ENCODE data around the gene TRIM38.

The TRIM38 gene

DNA sequence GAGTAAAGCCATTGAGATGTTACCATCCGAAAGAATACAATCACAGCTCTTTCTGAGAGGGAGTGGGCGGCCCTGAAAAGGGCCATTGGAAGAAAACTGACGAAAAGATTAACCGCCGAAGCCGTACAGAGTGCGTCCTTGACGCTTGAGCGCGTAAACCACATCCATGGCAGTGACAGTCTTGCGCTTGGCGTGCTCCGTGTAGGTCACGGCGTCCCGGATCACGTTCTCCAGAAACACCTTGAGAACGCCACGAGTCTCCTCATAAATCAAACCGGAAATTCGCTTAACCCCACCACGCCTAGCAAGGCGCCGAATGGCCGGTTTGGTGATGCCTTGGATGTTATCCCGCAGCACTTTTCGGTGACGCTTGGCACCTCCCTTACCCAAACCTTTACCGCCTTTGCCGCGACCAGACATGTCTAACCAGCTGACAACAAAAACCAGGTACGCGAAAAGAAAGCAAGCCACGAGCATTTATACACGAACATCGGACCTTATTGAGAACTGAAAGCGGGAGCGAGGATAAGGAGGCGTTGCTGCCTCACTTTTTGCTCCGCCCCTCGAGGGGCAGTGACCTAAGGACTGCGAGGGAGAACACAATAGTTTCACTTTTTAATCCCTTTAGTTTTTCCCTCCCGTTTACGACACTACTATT lies 64.4 kb downstream of the TRIM38 start:
- peak; percentile 94 to 97 for DNase-seq

- DNase-seq = no peak
Measured at GRCh38 chr6:26027491-26028211, 65.0 kb downstream of the TRIM38 start.

- no peak for DNase-seq
Measured at GRCh38 chr6:26028212-26028745, 65.7 kb downstream of the TRIM38 start.

DNA sequence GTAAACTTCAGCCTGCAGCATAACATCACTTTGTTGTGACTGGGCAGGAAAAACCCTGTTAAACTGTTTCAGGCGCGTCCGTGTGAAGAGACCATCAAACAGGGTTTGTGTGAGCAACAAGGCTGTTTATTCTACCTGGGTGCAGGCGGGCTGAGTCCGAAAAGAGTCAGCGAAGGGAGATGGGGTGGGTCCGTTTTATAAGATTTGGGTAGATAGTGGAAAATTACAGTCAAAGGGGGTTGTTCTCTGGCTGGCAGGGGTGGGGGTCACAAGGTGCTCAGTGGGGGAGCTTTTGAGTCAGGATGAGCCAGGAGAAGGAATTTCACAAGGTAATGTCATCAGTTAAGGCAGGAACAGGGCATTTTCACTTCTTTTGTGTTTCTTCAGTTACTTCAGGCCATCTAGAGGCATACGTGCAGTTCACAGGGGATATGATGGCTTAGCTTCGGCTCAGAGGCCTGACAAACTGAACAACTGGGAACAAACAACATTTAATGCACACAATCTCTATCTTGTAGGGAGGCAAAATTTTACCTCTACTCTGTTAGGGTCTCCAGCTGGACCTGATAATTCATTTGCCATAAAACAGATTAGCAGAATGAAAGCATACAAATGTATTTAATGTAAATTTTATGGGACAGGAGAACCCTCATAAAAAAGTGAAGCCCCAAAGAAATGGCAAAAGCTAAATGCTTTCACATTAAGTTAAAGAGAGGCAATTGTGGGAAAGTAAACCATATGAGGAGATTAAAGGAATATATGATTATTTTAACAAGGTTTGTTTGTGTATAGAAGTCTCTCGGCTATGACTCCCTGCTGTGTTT lies 66.4 kb downstream of the TRIM38 start:
- DNase-seq = no peak

- DNase-seq = no peak
Measured at GRCh38 chr6:26029570-26029856, 66.9 kb downstream of the TRIM38 start.

DNA sequence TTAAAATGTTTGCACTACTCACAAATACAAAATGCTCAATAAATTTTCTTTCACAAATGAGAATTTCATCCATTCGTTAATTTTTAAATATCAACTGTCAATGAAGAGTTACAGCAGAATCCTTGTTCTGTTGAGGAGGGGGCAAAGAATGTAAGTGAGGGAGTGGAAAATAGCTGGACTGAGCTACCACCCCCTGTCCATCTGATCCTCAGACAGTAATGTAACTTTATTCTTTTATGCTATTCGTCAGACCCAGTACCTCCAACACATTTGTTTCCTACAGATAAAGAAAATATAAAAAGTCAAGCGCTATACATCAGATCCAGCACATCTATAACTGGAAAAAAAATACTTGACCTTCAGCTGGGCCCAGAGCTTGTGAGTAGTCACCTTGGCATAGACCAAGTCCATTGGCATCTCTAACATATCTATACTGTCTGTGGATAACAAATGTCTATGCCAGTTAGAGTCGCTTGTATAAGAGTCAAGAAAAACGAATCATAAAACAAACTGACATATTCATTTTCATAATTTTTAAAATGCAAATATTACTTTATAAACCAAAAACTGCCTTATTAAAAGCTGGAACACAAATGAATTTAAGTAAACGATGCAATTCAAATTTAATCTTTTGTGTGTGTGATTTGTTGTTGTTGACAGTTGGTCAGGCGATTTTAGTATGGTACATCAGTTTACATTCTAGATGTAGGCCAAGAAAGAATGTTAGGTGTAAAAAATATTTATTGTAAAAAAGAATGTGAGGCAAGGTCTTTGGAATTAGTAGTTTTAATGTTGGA lies 67.5 kb downstream of the TRIM38 start:
- DNase-seq = no peak

DNA sequence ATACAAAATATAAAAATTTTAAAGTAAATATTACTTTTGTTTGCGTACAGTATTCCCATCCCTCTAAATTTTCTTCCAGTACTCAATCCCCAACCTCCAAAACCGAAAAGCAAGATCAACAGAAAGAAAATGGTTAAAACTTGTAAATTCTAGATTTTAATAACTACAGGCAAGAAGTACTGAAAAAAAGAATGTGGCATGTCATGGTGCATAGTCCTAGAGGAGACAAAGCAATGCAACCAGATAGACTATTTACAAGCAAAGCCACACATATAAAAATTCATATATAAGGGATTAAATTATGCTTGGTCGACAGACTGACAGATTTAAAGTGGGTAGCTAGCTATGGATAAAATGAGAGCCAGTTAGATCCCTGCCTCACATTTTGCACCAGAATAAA lies 68.1 kb downstream of the TRIM38 start:
- DNase-seq = no peak

DNA sequence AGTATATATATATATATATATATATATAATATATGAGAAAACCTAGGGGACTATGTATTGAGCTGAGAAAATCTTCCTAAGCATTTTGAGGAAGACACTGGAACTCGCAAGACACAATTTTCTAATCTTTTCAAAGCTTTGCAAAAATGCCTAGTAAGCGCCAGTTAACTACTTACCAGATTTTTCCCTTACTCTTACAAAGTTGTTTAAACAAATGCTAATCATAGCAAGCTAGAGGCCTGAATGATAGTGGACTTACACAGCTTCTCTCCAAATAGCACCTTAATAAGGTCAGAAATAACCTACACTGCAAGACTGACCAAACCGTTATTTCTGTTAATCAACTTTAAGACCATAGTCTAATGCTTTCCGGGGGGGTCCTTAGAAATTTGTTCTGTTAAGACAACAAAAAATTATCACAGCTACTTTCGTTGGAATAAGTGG lies 68.6 kb downstream of the TRIM38 start:
- peak in 1 of 2 donors; percentile 27 for DNase-seq

- DNase-seq = peak; percentile 89 to 95
Measured at GRCh38 chr6:26031595-26032339, 69.2 kb downstream of the TRIM38 start.

DNA sequence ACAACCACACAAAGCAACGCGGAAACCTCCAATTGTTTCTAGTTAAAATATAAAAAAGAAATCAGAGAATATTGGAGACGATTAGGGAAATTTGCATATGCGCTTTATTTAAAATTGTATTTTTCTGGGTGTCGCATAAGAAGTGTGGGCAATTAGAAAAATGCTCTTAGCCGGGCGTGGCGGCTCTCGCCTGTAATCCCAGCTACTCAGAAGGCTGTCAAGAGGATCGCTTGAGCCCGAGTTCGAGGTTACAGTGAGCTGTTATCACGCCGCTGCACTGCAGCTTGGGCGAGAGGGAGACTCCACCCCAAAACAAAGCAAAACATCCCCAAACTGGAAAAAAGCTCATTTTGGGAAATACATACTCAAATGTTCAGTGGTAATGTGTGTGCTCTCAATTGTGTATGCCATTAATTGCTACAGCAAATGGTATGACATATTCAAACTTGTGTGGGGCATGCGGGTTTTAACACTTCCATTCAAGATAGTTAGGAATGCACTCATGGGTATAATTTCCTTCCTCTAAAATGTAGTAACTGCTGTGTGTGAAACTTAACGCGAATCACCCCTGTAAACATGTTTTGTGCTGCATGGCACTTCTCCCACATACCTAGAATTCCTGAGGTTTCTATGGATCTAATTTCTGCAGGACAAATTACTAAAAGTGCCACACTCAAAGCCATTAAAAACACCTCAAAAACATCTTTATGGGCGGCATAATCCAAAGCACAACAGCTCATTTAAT lies 69.9 kb downstream of the TRIM38 start:
- peak in 1 of 2 donors; percentile 25 for DNase-seq

DNA sequence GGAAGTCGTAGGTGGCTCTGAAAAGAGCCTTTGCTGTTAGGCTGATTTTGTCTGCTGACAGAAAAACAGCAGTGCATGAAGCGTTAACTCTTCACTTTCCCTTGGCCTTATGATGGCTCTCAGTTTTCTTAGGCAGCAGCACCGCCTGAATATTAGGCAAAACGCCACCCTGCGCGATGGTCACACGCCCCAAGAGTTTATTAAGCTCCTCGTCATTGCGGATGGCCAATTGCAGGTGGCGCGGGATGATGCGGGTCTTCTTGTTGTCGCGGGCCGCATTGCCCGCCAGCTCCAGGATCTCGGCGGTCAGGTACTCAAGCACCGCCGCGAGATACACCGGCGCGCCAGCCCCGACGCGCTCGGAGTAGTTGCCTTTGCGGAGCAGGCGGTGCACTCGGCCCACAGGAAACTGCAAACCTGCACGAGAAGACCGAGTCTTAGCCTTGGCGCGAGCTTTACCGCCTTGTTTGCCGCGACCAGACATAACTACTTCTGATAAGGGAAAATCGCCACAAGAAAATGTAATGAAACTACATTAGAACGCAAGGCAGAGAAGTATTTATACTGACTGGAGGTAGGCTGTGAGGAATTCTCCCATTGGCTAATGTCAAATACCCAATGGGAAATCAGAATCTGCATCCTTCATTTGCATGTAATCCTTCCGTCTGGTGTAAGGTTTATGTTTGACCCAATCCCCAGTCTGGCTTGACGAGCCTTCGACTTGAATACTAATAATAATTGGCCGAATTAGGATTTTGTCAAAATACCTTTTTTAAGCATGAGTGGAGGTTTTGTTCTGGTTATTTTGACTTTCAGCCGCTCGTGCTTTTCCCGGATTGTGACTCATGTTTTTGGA lies 70.7 kb downstream of the TRIM38 start:
- DNase-seq = peak; percentile 89 to 97

DNA sequence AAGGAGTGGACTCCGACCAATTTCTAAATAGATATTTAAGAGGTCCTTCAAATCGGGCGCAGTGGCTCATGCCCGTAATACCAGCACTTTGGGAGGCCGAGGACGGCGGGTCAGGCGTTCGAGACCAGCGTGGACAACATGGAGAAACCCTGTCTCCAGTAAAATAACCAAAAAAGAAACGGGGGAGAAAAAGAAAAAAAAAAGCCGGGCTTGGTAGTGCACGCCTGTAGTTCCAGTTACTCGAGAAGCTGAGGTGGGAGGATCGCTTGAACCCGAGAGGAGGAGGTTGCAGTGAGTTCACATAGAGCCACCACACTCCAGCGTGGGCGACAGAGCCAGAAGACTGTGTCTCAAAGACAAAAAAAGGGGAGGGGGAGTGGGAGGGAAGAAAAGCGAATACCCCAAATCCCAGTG lies 71.3 kb downstream of the TRIM38 start:
- peak; percentile 23 to 62 for DNase-seq

DNA sequence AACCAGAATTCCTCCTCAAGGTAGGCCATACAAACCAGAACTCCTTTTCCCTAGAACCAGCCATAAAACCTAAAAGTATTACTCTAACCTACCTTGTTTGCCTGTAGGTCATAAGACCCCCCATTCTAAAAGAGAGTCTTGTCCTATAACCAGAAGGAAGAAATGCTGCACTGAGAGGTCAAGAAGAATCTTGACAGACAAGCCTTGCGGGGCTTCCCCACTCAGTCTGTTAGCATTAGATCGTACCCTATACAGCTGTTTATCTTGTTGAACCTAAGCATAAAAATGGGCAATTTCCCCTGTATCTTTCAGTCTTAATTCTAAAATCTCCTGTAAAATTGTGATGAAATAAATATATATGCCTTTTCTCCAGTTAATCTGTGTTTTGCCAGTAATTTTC lies 72.3 kb downstream of the TRIM38 start:
- no peak for DNase-seq
